Measurements from ENCODE around the gene SLC24A3.

The SLC24A3 gene

GRCh38 chr20:19713822-19714578, 501.6 kb downstream of the SLC24A3 start:
- DNase-seq (ENCODE audit: low spot score), result no peak

- no peak for DNase-seq (ENCODE audit: low spot score)
Measured at GRCh38 chr20:19714579-19714840, 502.1 kb downstream of the SLC24A3 start.

DNA sequence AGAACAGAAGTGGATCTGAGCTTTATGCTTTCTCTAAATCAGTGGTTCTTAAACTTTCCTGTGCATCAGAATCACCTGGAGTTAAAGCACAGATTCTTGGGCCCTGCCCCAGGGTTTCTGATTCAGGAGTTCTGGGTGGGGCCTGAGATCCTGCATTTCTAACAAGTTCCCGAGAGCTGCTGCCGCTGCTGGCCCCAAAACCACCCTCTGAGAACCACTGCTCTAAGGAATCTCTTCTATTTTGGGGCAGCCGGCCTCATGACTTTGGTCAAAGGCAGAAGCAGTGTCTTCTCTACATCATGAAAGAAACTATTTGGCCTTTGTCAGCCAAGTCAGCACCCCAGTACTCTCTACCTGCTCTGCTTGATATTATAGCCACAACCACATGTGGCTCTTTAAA, 503.5 kb downstream of the SLC24A3 start:
- no peak for DNase-seq (ENCODE audit: low spot score)

- no peak for DNase-seq (ENCODE audit: low spot score)
Measured at GRCh38 chr20:19718880-19719279, 506.4 kb downstream of the SLC24A3 start.

GRCh38 chr20:19720991-19721390, 508.5 kb downstream of the SLC24A3 start:
- no peak for DNase-seq (ENCODE audit: low spot score)

- no peak for DNase-seq (ENCODE audit: low spot score)
Measured at GRCh38 chr20:19723051-19723450, 510.6 kb downstream of the SLC24A3 start.

GRCh38 chr20:19723813-19724430, 511.5 kb downstream of the SLC24A3 start:
- no peak for DNase-seq (ENCODE audit: low spot score)

DNA sequence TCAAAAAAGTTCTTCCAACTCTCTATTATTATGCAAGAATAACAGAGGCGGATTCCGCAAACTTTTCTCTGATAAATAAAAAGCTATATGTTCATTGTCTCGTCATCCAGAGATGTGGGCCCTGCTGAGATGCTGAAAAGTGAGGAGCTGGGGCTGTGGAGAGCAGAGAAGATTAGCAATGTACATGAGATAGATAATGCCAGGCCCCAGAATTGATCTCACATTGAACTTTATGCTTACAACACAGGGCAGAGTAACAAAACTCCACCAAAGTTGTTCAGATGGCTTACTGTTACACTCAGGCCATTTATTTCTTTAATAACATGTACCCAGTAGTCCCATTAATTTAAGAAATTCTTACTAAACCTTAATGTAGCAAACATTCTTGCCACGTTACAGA, 512.9 kb downstream of the SLC24A3 start:
- DNase-seq (ENCODE audit: low spot score), result no peak

DNA sequence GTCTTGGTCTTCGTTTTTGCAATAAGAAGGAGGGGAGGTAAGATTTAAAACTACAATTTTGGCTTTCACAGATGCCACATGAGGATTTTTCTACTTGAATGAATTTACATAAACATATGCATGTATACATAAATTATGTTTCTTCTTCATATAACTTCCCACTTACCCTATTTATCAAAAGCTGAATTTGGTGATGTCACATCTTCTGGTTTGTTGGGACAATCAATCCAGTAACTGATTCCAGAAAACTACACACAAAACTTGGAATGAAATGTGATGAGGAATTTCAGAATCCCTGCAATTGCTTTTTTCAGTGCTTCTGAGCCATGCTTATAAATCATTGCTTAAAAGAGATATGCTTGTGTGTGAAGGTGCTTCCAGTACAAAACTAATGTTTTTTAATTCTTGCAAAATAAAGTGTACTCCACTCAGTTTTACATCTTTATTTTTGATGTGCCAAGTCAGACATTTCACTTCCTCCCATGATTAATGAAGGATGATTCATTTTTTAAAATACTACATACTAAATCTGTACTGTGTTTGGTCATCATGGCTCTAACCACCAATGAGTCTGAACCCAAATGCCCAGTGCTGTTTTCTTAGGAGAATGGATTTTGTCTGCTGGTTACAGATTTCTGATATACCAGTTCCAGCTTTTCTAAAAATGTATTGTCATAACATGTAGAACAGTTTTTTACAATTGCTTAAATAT, 513.5 kb downstream of the SLC24A3 start:
- DNase-seq (ENCODE audit: low spot score), result no peak

DNA sequence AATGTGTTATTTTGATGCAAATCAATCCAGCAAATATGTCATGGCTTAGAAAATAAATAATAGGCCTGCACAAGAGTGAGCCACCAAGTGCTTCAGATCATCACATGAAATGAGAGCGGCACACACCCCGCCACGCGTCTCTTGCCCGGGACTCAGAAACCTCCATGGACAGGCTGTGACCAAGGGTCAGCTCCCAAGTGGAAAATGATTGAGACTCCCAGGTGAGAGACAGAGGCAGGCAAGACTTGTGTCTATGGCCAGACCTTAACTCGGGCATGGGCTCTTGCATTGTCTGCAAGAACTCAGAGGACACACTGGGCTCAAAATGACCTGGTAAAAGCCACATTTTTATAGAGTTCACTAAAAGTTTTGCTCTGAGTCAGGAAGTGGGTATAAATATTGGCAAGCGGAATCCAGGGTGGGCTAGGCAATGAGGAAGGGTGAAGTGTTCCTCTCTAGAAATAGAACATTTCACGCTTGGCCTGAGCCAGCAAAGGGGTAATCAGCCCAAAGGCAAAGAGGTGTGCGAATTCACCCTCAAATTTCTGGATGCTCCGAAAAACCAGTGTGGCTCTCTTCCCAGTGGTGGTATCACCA, 514.9 kb downstream of the SLC24A3 start:
- DNase-seq (ENCODE audit: low spot score), result no peak

GRCh38 chr20:19729672-19730071, 517.2 kb downstream of the SLC24A3 start:
- DNase-seq (ENCODE audit: low spot score), result no peak

GRCh38 chr20:19730706-19731105, 518.3 kb downstream of the SLC24A3 start:
- no peak for DNase-seq (ENCODE audit: low spot score)

- DNase-seq (ENCODE audit: low spot score), result no peak
Measured at GRCh38 chr20:19734811-19735210, 522.4 kb downstream of the SLC24A3 start.

GRCh38 chr20:19735446-19735845, 523.0 kb downstream of the SLC24A3 start:
- no peak for DNase-seq (ENCODE audit: low spot score)

DNA sequence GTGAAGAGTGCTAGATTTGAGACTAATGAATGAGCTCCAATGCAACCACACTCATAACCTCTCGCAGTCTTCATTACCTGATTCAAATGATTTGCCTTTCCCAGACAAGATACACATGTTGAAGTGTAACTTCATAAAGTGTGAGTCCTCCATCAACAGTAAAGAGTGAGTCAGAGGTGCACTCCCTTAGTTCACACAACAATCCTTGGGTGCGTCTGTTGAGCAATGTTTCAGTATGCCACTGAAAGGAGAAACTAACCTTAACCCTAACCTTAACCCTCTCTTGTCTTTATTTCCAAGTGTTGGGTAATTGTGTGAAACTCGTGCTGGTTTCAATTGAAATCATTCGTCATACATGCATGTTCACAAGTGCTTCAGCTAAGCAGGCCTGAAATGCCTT, 524.6 kb downstream of the SLC24A3 start:
- DNase-seq (ENCODE audit: low spot score), result no peak

DNA sequence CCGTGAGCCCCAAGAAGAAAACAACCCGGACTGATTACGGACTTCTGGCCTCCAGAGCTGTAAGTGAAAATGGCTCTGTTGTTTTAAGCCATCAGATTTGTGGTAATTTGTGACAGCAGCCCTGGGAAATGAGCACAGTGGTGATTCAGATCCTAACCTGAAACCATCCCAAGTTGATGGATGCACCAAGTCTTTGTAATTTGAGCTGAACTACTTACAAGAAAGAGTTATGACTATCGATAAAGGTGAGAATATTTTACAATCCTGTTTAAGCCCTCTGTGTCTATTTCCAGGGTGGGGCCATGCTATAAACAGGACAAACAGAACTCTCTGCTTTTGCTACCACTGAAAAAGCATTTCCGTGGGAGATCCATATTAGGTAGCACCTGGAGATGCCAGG, 526.5 kb downstream of the SLC24A3 start:
- no peak for DNase-seq (ENCODE audit: low spot score)

- DNase-seq (ENCODE audit: low spot score), result no peak
Measured at GRCh38 chr20:19739351-19739750, 526.9 kb downstream of the SLC24A3 start.

- no peak for DNase-seq (ENCODE audit: low spot score)
Measured at GRCh38 chr20:19740512-19740911, 528.1 kb downstream of the SLC24A3 start.

- DNase-seq (ENCODE audit: low spot score), result no peak
Measured at GRCh38 chr20:19741924-19742323, 529.5 kb downstream of the SLC24A3 start.

GRCh38 chr20:19742974-19743639, 530.7 kb downstream of the SLC24A3 start:
- DNase-seq (ENCODE audit: low spot score), result no peak

- no peak for DNase-seq (ENCODE audit: low spot score)
Measured at GRCh38 chr20:19743640-19743995, 531.2 kb downstream of the SLC24A3 start.

DNA sequence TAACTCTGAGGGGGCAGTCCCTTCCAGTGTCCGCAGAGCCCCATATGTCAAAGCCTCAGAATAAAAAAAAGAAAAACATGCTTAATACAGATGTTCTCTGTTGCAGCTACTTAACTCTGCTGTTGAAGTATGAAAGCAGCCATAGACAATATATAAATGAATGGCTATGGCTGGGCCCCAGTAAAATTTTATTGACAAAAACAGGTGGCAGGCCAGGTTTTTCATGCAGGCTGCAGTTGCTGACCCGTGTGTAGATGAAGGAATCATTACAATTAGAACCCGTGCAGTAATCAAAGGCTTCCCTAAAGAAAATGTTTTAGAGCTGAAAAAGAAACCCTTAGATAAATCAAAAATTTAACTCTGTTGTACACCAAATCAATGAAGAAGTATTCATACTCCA, 532.7 kb downstream of the SLC24A3 start:
- no peak for DNase-seq (ENCODE audit: low spot score)

GRCh38 chr20:19745584-19745983, 533.1 kb downstream of the SLC24A3 start:
- DNase-seq (ENCODE audit: low spot score), result no peak

Measured in NAMALWA (cell line).